Natural killer cell (primary cell): Measurements from ENCODE around the gene ASCC2. TPM values are rescaled to one million over a fixed set of nuclear protein-coding genes. Genes with fewer than 3 reads are reported as not detected.

Experiments used
- ATAC-seq, 3 donors: fragments of 150-1000 bp in 2 of 3; fragments of 200-7000 bp in 1 of 3; cut with Tn5 transposase; 1 replicate in 1 of 3; 2 replicates in 2 of 3; pipeline ENCODE4 v1.10.0; 2021; ENCODE audit warnings: mild to moderate bottlenecking in 2 of 3, moderate library complexity in 2 of 3
- DNase-seq, 2 donors: peaks; one replicate each; pipeline versions ENCODE4 v3.0.0 to v3.0.0-alpha.2; 2013 to 2021; ENCODE audit warnings: mixed read lengths in 1 of 2
- H3K27ac ChIP-seq: one replicate; pipeline ENCODE4 v1.5.1; 2013; ENCODE audit warnings: mild to moderate bottlenecking, low read length
- H3K27me3 ChIP-seq: one replicate; pipeline ENCODE4 v1.6.1; 2013; ENCODE audit warnings: low read length; ENCODE audit not compliant: control insufficient read depth, insufficient read depth
- H3K36me3 ChIP-seq: one replicate; pipeline ENCODE4 v1.6.1; 2013; ENCODE audit warnings: low read length; ENCODE audit not compliant: control insufficient read depth, insufficient read depth
- H3K4me1 ChIP-seq: one replicate; pipeline ENCODE4 v1.6.1; 2013; ENCODE audit warnings: low read length; ENCODE audit not compliant: control insufficient read depth, insufficient read depth
- H3K4me3 ChIP-seq: one replicate; pipeline ENCODE4 v1.5.1; 2013; ENCODE audit warnings: low read length
- H3K9me3 ChIP-seq: one replicate; pipeline ENCODE4 v1.6.1; 2013; ENCODE audit warnings: low read length; ENCODE audit not compliant: control insufficient read depth, insufficient read depth
- H3K27ac Mint-ChIP-seq, 2 donors: one replicate each; pipeline ENCODE4 v1.8.0; 2022; ENCODE audit warnings: mild to moderate bottlenecking in 2 of 2, mixed read lengths in 2 of 2, moderate library complexity in 1 of 2
- H3K27me3 Mint-ChIP-seq, 2 donors: one replicate each; pipeline ENCODE4 v1.8.0; 2022; ENCODE audit warnings: low read depth in 2 of 2, mixed read lengths in 2 of 2
- H3K36me3 Mint-ChIP-seq: one replicate; pipeline ENCODE4 v1.8.0; 2022; ENCODE audit warnings: mixed read lengths
- H3K4me1 Mint-ChIP-seq, 2 donors: one replicate each; pipeline ENCODE4 v1.8.0; 2022; ENCODE audit warnings: mixed read lengths in 2 of 2
- H3K4me3 Mint-ChIP-seq: one replicate; pipeline ENCODE4 v1.8.0; 2022; ENCODE audit warnings: mild to moderate bottlenecking, moderate library complexity, mixed read lengths
- H3K9me3 Mint-ChIP-seq, 2 donors: one replicate each; pipeline ENCODE4 v1.8.0; 2022; ENCODE audit warnings: mixed read lengths in 2 of 2
- CTCF ChIP-seq: fragments of 200-600 bp; IDR thresholded peaks from one replicate; pipeline ENCODE4 v1.8.0; 2022; ENCODE audit warnings: antibody characterized with exemption
- WGBS: methylation state at CpG from one replicate; pipeline ENCODE4 v1.1.7; 2013; ENCODE audit warnings: missing lambda C conversion rate; ENCODE audit not compliant: insufficient coverage; 5-methylcytosine and 5-hydroxymethylcytosine counted together
- intact Hi-C: fragments of 100-400 bp; cut with micrococcal nuclease; formaldehyde crosslinking; loops from one replicate; pipeline ENCODE4 v1.14.2; 2022
- total RNA-seq, 4 donors: library from RNA; stranded (reverse); fragments of 120-200 nt in 1 of 4; gene quantifications; one replicate each; pipeline versions ENCODE4 v1.2.3 to v1.2.4, GENCODE V29; 2013 to 2022

The ASCC2 gene
- total RNA-seq, 3 donors from 2014 or later (not counting 1 experiment from before 2014, with no cell fraction given) = 102 to 130 (median 128) TPM

- DNase-seq (no peak), ATAC-seq (no peak)
- no peak for TF ChIP-seq CTCF
- 86% methylated on average over 16 of the region's 17 CpGs for WGBS
- Mint-ChIP-seq H3K27me3 (no peaks in the 10 kb centered on the region), H3K36me3 (peaks cover 11% of the 10 kb centered on the region), H3K4me1 (peaks cover 8 to 30% of the 10 kb centered on the region in 2 donors), H3K9me3 (no peaks in the 10 kb centered on the region), H3K4me3 (no peak overlapping the region), H3K27ac (peak overlapping the region in 1 of 2 donors; percentile 44)
- Histone ChIP-seq H3K27me3 (no peaks in the 10 kb centered on the region), H3K36me3 (peaks cover 54% of the 10 kb centered on the region), H3K4me3 (no peak overlapping the region), H3K27ac (no peak overlapping the region), H3K9me3 (no peaks in the 10 kb centered on the region), H3K4me1 (no peaks in the 10 kb centered on the region)
- intact Hi-C loops = no loop called here
These were observed 12.5 kb downstream of the ASCC2 start for GRCh38 chr22:29825578-29825977.

- H3K27ac Mint-ChIP-seq = peak overlapping the region in 1 of 2 donors; percentile 44
- Histone ChIP-seq H3K27me3 (no peaks in the 10 kb centered on the region), H3K36me3 (peaks cover 53% of the 10 kb centered on the region), H3K4me3 (no peak overlapping the region), H3K9me3 (no peaks in the 10 kb centered on the region), H3K4me1 (no peaks in the 10 kb centered on the region), H3K27ac (no peak overlapping the region)
- 98% methylated on average over 11 of the region's 11 CpGs for WGBS
- peaks cover 8 to 21% of the 10 kb centered on the region in 2 donors for H3K4me1 Mint-ChIP-seq
- DNase-seq (no peak), ATAC-seq (no peak)
- no peak overlapping the region for H3K4me3 Mint-ChIP-seq
- TF ChIP-seq CTCF = no peak
- H3K9me3 Mint-ChIP-seq = no peaks in the 10 kb centered on the region
- H3K36me3 Mint-ChIP-seq = peaks cover 11% of the 10 kb centered on the region
- intact Hi-C loops = no loop called here
- no peaks in the 10 kb centered on the region for H3K27me3 Mint-ChIP-seq
These were observed 13.4 kb downstream of the ASCC2 start for GRCh38 chr22:29824677-29825076.

- DNase-seq = peak in 1 of 2 donors; percentile 27
- Mint-ChIP-seq H3K36me3 (peaks cover 11% of the 10 kb centered on the region), H3K4me3 (no peak overlapping the region), H3K4me1 (peaks cover 8 to 10% of the 10 kb centered on the region in 2 donors), H3K9me3 (no peaks in the 10 kb centered on the region), H3K27me3 (no peaks in the 10 kb centered on the region), H3K27ac (peak overlapping the region in 1 of 2 donors; percentile 45)
- no peaks in the 10 kb centered on the region for H3K27me3 ChIP-seq
- WGBS = 65% methylated on average over 6 of the region's 7 CpGs
- no peaks in the 10 kb centered on the region for H3K4me1 ChIP-seq
- H3K4me3 ChIP-seq = no peak overlapping the region
- TF ChIP-seq CTCF = no peak
- no peak overlapping the region for H3K27ac ChIP-seq
- intact Hi-C loops = no loop called here
- peaks cover 74% of the 10 kb centered on the region for H3K36me3 ChIP-seq
- ATAC-seq = peak in 2 of 3 donors; percentile 32 to 81
- H3K9me3 ChIP-seq = no peaks in the 10 kb centered on the region
These were observed 16.6 kb downstream of the ASCC2 start for GRCh38 chr22:29821291-29822016.

GRCh38 chr22:29820961-29821290 is 17.1 kb downstream of the ASCC2 start:
- H3K4me3 ChIP-seq = no peak overlapping the region
- Mint-ChIP-seq H3K27me3 (no peaks in the 10 kb centered on the region), H3K27ac (peak overlapping the region in 1 of 2 donors; percentile 45), H3K9me3 (no peaks in the 10 kb centered on the region), H3K4me1 (peaks cover 8 to 10% of the 10 kb centered on the region in 2 donors), H3K36me3 (peaks cover 11% of the 10 kb centered on the region), H3K4me3 (no peak overlapping the region)
- H3K27me3 ChIP-seq = no peaks in the 10 kb centered on the region
- H3K36me3 ChIP-seq = peaks cover 79% of the 10 kb centered on the region
- intact Hi-C loops = no loop called here
- ATAC-seq (no peak), DNase-seq (no peak)
- WGBS = 97% methylated on average over 6 of the region's 7 CpGs
- no peak for TF ChIP-seq CTCF
- H3K9me3 ChIP-seq = no peaks in the 10 kb centered on the region
- H3K4me1 ChIP-seq = no peaks in the 10 kb centered on the region
- H3K27ac ChIP-seq = no peak overlapping the region
